GM19324 (cell line): ENCODE data around the gene SPDYE3.
"Not testable (repeated sequence)": the region's sequence is repeated elsewhere in the genome, so short reads cannot be mapped to it uniquely, and the experiment has no call there.

Experiments used
- ATAC-seq: cut with Tn5 transposase; IDR thresholded peaks from one replicate; pipeline ENCODE4 v1.9.1; 2021; ENCODE audit warnings: mild to moderate bottlenecking, moderate library complexity; ENCODE audit not compliant: unreplicated experiment, low FRiP score

The SPDYE3 gene

DNA sequence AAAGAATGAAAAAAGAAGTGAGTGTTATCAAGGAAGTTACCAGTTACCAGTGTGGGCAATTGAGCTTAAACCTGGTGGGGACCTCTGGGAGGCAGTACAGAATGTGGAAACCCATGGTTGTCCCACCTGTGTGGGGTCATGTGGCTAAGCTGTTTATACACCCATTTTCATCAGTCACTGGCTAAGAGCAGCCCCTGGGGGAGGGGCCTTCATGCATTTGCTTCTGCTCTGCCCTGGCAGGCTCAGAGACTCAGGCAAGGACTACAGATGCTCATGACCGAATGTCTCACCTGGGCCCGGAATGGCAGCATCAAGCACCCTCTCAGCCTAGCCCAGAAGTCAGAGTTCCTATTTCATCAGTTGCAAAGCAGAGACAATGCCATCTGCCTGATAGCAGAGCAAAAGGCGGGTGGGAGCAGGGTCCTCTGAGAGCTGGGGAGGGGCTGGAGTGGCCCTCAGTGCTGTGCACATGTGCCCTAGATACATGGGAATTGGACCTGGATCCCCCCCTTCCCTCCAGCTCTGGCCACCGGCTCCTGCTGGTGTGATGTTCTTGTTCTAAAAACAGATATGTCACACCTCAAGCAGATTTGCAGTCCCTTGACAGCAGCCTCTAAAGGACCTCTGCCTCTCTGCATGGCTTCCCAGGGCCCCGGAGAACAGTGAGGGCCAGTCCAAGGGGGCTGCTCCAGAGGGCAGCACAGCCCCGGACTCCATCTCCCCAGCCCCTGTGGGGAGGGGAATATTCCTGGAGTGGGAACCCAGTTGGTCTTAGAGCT is 20.1 kb upstream of the SPDYE3 start:
- ATAC-seq = not testable (repeated sequence)

DNA sequence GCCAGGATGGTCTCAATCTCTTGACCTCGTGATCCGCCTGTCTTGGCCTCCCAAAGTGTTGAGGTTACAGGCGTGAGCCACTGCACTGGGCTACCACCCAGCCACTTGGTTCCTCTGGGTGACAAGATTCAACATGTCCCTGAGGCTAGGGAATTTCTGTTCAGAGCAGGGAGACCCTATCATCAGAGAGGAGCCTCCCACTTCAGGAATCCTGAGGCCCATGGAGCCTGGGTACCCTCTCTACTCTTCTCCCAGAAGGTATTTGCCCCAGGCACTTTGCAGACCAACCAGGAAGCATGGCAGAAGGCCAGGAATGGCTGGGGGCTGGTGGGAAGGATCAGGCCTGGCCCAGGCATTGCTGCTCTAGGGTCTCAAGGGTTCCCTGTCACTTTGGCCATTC is 19.2 kb upstream of the SPDYE3 start:
- not testable (repeated sequence) for ATAC-seq

DNA sequence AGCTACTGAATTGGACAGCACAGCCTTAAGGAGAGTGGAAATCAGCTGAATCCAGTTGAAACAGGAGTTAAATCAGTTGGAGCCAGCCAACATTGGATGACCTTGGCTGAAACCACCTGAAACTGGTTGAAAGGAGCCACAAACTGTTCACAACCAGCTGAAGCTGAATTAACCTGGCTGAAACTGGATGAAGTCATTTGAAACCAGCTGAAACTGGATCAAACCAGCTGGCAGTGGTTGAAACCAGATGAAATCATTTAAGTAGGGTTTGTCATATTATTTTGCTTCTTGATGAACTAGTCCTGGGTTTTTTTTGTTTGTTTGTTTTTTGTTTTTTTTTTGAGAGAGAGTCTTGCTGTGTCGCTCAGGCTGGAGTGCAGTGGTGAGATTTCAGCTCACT is 15.3 kb upstream of the SPDYE3 start:
- ATAC-seq = not testable (repeated sequence)

DNA sequence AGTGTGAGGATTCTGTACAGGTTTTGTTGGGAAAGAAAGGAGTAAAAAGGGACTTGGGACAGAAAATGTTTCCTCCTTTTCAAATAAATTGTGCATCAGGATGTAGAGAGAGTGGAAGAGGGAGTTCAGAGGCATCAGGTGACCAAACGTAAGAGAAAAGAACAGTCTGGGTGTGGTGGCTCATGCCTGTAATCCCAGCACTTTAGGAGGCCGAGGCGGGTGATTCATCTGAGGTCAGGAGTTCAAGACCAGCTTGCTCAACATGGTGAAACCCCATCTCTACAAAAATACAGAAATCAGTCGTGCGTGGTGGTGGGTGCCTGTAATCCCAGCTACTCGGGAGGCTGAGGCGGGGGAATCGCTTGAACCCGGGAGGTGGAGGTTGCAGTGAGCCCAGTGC is 12.2 kb upstream of the SPDYE3 start:
- not testable (repeated sequence) for ATAC-seq

DNA sequence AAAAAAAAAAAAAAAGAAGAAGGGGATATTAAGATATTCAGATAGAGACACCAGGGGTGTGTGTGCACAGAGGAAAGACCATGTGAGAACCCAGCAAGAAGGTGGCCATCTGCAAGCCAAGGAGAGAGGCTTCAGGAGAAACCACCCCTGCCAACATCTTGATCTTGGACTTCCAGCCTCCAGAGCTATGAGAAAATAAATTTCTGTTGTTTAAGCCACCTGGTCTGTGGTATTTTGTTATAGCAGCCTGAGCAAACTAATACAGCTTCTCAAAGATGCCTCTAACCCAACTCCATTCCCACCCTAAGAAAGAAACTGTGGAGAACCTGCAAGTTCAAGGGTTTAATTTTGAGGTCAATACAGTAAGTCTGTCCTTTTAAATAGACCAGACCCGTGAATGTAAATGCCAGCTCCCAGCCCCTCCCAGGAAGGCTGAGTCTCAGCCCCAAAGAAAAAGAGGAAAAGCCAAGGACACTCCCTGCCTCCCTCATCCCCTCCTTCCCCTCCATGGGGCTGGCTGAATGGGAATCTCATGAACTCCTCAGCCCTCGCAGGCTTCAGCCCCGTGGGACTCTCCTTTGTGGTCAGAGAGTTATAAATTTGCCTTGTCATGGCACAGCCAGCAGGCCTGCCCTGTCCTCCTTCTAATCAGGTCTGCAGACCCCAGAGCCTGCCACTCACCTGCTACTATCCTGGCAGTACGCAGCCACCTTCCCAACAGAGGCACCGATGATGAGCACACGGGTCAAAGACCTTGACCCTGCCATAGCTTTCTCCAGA is 9.5 kb upstream of the SPDYE3 start:
- ATAC-seq = not testable (repeated sequence)

DNA sequence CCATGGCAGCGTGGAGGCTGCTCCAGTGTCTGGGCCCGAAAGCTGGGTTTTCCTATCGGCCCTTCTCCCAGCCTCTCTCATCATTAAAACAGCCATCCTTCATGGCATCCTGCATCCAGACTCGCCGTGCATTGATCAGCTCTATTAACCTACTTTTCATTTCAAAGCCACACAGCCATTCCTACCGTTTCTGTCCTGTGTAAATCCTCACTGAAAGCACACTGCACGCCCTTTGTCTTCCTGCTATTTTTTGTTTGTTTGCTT is 8.9 kb upstream of the SPDYE3 start:
- ATAC-seq = not testable (repeated sequence)

DNA sequence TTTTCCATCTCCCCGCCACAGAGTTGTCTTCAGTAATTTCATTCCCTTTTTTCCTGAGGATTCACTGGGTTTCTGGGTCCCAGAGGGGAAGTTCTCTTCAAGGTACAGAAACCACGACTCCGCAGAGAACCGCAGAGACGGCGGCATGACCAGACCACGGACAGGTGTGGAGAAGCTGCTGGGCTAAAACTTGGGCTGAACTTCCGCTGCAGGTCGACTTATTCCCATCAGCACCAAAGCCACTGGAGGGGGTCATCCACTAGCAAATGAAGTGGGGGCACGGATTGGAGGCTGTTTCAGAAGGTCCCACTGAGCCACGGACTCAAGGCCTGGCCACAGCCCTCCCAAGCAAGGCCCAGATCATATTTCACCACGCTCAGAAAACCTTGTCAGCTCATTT is 3.0 kb upstream of the SPDYE3 start:
- not testable (repeated sequence) for ATAC-seq

DNA sequence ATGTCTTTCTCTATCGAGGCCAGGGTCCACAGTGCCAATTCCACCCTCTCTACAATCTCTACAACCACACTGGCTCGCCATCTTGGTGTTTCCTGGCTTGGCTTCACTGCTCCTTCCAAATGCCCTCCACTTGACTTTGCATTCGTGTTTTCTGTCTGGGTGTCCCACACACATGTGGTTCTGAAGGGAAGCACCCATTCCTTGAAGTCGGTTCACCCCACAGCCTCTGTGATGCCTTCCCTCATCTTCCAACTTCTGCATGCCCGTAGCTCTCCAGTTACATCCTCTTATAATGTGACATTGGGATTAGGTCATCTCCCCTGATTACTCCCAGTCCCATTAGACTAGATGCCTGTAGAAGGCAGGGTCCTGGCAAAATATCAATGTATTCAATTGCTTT is 10.8 kb downstream of the SPDYE3 start:
- not testable (repeated sequence) for ATAC-seq

DNA sequence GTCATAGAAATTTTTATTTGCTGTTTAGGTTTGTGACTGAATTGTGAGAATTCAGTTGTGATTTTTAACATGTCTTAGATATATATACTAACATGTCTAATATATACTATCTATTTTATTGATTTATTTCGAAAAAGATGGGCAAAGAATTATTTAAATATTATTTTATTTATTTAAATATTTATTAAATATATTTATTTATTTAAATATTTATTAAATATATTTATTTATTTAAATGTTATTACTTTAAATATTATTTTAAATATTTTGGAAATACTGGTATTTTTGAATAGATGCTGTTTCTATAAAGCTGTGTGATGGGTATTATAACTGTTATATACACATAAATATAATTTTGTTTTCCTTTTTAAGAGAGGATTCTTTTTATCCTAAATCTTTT is 14.1 kb downstream of the SPDYE3 start:
- ATAC-seq = not testable (repeated sequence)

DNA sequence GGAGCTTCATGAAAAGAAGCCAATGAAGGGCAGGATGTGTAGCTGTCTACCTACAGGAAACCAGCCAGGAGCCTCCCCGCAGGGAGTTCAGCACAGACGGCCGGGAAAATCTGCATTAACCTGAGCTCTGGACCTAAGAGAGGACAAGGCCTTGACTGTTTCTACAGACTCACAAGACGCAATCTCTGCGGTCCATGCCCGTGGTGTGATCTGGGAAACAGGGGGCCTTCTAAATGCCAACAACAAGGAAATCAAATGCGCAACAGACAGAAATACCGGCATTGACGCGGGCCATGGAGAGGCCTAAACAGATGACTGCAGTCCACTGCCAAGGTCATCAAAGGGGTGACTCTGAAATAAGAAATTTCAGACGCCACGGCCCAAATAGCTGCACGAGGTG is 16.7 kb downstream of the SPDYE3 start:
- not testable (repeated sequence) for ATAC-seq

DNA sequence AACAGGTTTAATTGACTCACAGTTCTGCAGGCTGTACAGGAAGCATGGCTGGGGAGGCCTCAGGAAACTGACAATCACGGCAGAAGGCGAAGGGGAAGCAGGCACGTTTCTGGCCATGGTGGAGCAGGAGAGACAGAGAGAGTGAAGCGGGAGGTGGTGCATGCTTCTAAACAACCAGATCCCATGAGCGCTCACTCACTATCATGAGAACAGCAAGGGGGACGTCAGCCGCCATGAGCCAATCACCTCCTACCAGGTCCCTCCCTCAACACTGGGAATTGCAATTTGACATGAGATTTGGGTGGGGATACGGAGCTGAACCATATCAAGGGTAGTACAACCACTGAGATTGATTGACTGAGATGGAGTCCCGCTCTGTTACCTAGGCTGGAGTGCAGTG is 18.2 kb downstream of the SPDYE3 start:
- ATAC-seq = not testable (repeated sequence)

DNA sequence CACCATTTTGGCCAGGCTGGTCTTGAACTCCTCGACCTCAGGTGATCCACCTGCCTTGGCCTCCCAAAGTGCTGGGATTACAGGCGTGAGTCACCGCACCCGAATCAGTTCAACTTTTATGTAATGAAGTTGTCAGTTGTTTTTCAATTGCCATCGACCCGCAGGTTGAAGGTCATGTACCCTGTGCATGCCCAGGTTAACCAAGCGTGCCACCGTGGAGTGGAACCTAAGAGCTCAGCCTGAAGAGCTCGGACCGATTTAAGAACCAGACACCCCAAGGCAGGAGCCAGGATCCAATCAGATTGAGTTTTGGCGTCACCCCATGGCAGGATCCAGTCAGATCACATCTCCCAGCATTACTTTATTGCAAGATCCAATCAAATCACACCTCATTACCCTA is 19.4 kb downstream of the SPDYE3 start:
- ATAC-seq = not testable (repeated sequence)

DNA sequence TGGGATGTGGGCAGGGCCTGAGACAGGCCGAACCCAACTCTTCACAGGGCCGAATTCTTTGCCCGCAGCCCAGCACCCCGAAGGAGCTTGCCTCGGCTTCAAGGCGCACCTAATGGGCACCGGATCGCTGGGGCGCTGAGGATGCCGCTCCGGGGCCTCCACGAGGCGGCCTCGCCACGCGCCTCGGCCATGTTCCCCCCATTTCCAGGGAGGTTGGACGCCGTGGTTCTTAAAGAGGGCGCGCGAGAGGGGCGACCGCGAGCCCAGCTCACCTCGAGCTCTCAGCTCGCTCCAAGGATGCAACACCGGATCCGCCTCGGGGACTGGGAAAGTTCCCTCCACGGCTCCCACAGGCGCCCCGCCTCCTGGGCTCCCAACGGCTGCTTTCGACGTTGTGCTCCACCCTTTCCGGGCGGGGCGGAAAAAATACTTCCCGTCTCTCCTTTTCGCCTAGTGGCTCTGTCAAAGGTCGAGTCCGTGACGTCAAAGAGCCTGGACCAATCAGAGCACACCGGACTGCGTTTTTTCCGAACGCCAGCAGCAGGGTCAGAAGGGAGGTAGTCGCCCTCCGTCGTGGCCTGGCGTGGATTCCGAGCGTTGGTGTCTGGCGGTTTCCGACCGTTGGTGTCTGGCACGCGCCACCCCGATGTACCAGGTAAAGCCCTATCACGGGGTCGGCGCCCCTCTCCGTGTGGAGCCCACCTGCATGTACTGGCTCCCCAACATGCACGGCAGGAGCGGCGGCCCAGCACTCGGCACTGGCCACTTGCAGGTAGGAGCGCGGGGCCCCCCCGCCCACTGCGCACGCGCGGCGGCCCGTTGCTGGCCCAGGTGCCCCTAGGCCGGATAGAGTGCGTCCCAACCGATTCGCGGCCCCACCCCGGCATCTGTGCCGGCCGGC is 28.3 kb downstream of the SPDYE3 start:
- peak; percentile 98 for ATAC-seq

DNA sequence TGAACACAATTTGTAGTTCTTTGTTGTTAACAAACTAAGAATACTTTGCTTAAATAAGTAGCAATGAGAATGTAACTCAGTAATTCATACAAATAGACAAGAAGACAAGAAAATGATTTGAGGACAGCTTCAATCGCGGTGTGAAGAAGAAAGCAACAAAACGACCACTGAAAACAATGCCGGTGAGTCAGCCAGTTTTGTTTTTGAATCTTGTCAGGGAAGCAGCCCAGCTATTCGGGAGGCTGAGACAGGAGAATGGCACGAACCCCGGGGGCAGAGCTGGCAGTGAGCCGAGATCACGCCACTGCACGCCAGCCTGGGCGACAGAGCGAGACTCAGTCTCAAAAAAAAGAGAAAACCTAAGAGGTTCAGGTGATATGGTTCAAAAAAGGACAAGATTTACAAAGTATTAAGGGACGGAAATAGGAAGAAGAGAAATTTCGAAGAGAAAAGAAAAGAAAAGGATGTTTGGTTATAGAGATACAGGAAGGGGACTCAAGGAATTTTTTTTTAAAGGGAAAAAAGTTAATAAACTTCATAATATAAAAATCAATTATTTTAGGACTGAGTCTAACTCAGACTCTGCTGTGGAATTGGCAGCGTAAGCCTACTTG is 30.7 kb downstream of the SPDYE3 start:
- ATAC-seq = not testable (repeated sequence)

DNA sequence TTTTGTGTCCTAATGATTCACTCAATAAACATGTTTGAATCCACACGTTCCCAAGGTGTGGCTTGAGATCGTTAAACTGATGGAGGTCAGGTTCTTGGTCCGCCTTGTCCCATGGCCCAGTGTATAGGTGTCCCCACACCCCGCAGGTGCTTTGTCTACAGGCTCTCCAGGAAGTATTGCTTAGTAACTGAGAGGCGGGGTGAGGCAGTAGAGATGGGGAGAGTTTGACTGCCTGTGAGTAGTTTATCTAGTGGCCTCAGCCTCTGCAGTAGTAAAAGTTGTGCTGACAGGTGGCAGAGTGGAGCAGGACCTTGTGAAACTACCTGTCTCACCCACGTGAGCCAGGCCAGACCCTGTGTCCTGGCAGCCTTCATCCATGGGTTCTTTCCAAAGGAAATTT is 33.8 kb downstream of the SPDYE3 start:
- not testable (repeated sequence) for ATAC-seq

DNA sequence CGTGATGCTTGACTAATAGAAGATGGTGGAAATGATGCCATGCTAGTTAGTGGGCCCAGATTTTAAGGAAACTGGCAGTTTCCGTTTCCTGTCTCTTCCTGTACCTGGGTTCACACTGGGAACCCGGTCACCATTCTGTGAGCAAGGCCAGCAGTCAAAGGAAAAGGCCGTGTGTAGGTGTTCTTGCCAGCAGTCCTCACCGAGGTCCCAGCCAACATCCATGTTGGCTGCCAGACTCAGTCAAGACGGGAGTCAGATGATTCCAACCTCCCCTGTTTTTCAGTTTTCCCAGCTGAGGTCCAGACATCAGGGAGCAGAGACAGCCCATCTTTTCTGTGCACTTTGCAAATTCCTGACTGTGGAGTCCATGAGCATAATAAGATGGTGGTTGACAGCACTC is 35.3 kb downstream of the SPDYE3 start:
- no peak for ATAC-seq

DNA sequence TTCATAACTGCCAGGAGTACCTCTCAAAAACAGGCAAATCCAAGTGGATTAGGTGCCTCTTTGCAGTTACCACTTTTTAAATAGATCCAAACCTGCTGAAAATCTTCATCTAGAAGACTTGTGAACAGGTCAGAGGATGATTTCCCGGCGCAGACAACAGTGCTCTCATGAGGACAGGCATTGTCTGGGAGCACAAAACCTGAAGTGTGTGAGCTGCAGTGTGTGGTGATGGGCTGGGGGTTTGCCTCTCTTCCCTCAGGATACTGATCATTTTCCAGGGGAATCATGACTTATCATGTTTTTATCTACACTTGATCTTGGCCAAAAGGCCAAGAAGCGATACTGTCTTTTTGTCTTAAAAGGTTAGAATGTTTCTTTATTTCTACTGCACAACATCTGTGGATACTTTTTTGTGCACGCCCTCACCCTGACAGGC is 36.6 kb downstream of the SPDYE3 start:
- ATAC-seq = not testable (repeated sequence)

DNA sequence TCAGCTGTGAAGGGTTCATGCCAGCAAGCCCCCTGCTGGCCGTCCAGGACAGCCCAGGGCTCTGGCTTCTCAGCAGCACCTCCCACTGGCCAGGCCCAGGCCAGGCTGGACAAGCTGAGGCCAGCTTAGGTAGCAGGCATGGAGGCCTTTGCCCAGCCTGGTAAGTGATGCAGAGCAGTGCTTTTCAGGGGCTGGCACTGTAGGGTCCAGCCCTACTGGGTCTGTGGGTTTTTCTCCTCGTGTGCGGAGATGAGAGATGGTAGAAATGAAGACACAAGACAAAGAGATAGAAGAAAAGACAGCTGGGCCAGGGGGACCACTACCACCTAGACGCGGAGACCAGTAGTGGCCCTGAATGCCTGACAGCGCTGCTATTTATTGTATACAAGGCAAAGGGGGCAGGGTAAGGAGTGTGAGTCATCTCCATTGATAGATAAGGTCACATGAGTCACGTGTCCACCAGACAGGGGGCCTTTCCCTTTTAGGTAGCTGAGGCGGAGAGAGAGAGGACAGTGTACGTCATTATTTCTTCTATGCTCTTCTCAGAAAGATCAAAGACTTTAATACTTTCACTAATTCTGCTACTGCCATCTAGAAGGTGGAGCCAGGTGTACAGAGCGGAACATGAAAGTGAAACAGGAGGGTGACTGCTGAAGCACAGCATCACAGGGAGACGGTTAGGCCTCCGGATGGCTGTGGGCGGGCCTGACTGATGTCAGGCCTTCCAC is 37.2 kb downstream of the SPDYE3 start:
- peak; percentile 70 for ATAC-seq

DNA sequence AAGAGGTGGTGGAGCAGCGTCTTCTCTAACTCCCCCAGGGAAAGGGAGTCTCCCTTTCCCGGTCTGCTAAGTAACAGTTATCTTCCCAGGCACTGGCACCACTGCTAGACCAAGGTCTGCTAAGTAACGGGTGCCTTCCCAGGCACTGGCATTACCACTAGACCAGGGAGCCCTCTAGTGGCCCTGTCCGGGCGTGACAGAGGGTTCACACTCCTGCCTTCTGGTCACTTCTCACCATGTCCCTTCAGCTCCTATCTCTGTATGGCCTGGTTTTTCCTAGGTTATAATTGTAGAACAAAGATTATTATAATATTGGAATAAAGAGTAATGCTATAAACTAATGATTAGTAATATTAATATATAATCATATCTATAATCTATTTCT is 37.8 kb downstream of the SPDYE3 start:
- peak; percentile 29 for ATAC-seq

DNA sequence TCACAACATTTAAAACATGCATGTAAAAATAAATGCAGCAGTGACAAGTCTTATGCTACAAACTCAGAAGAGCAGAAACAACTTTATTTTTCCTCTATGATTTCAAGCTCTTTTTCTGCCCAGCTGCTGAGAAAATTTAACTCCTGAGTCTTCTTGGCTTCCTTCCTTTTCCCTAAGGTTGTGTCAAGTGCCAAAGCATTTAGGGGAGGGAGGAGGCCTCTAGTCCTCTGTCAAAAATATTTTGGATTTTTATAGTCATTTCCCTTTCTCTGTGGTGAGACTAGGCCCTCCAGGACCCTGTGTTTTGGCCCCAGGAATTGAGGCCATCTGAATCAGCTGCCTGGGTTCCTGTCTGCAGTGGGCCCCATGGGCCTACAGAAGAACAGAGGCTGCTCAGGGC is 39.4 kb downstream of the SPDYE3 start:
- ATAC-seq = no peak
